ENCODE data around the gene ANO1.

Gene ANO1

GRCh38 chr11:70141486-70142220 is 63.5 kb downstream of the ANO1 start:
- no peaks in the 10 kb centered on the region for H3K79me2 ChIP-seq (ENCODE audit: control insufficient read depth, low read length)
- H3K27ac ChIP-seq (ENCODE audit: low read depth, low read length), result no peak overlapping the region
- no peaks in the 10 kb centered on the region for H3K9me2 ChIP-seq (replicated peaks; ENCODE audit: control insufficient read depth, low read length)
- H3K27me3 ChIP-seq (ENCODE audit: control insufficient read depth, low read length), result peaks cover 5% of the 10 kb centered on the region; the same call in 1 of the 2 replicates
- no peaks in the 10 kb centered on the region for H4K20me1 ChIP-seq (ENCODE audit: control insufficient read depth, insufficient read depth, low read depth, low read length)
- no peaks in the 10 kb centered on the region for H3K9me3 ChIP-seq (ENCODE audit: control insufficient read depth, insufficient read depth, low read length)
- H3K36me3 ChIP-seq (ENCODE audit: control insufficient read depth, low read length), result no peaks in the 10 kb centered on the region
- no peak overlapping the region for H3K4me2 ChIP-seq (ENCODE audit: low read length)
- TF ChIP-seq EZH2phosphoT487 (IDR thresholded peaks at IDR 0.05; ENCODE audit: borderline replicate concordance, low read length) (no peak), CTCF (IDR thresholded peaks at IDR 0.05; ENCODE audit: low read depth, low read length, poor library complexity, severe bottlenecking) (no peak)
- H3F3A ChIP-seq (ENCODE audit: control insufficient read depth, insufficient read depth), result no peaks in the 10 kb centered on the region
- H3K4me3 ChIP-seq (ENCODE audit: low read length), result no peak overlapping the region
- H3K4me1 ChIP-seq (ENCODE audit: control insufficient read depth, low read length), result no peaks in the 10 kb centered on the region

GRCh38 chr11:70142221-70142875 is 64.2 kb downstream of the ANO1 start:
- Histone ChIP-seq H3F3A (ENCODE audit: control insufficient read depth, insufficient read depth) (no peaks in the 10 kb centered on the region), H4K20me1 (ENCODE audit: control insufficient read depth, insufficient read depth, low read depth, low read length) (no peaks in the 10 kb centered on the region), H3K9me3 (ENCODE audit: control insufficient read depth, insufficient read depth, low read length) (no peaks in the 10 kb centered on the region), H3K27ac (ENCODE audit: low read depth, low read length) (no peak overlapping the region), H3K27me3 (ENCODE audit: control insufficient read depth, low read length) (peaks cover 5% of the 10 kb centered on the region; the same call in 1 of the 2 replicates), H3K36me3 (ENCODE audit: control insufficient read depth, low read length) (no peaks in the 10 kb centered on the region), H3K4me1 (ENCODE audit: control insufficient read depth, low read length) (no peaks in the 10 kb centered on the region), H3K4me3 (ENCODE audit: low read length) (no peak overlapping the region), H3K9me2 (replicated peaks; ENCODE audit: control insufficient read depth, low read length) (no peaks in the 10 kb centered on the region), H3K79me2 (ENCODE audit: control insufficient read depth, low read length) (no peaks in the 10 kb centered on the region), H3K4me2 (ENCODE audit: low read length) (no peak overlapping the region)
- TF ChIP-seq CTCF (IDR thresholded peaks at IDR 0.05; ENCODE audit: low read depth, low read length, poor library complexity, severe bottlenecking), result no peak
- no peak for TF ChIP-seq EZH2phosphoT487 (IDR thresholded peaks at IDR 0.05; ENCODE audit: borderline replicate concordance, low read length)

GRCh38 chr11:70144262-70144661 is 66.1 kb downstream of the ANO1 start:
- H3K79me2 ChIP-seq (ENCODE audit: control insufficient read depth, low read length), result no peaks in the 10 kb centered on the region

More at GRCh38 chr11:70144262-70144661, 66.1 kb downstream of the ANO1 start:
- Histone ChIP-seq H3K9me3 (ENCODE audit: control insufficient read depth, insufficient read depth, low read length) (no peaks in the 10 kb centered on the region), H3K27me3 (ENCODE audit: control insufficient read depth, low read length) (peaks cover 5% of the 10 kb centered on the region; the same call in 1 of the 2 replicates), H3F3A (ENCODE audit: control insufficient read depth, insufficient read depth) (no peaks in the 10 kb centered on the region), H4K20me1 (ENCODE audit: control insufficient read depth, insufficient read depth, low read depth, low read length) (no peaks in the 10 kb centered on the region), H3K36me3 (ENCODE audit: control insufficient read depth, low read length) (no peaks in the 10 kb centered on the region), H3K27ac (ENCODE audit: low read depth, low read length) (no peak overlapping the region), H3K4me1 (ENCODE audit: control insufficient read depth, low read length) (no peaks in the 10 kb centered on the region), H3K9me2 (replicated peaks; ENCODE audit: control insufficient read depth, low read length) (no peaks in the 10 kb centered on the region), H3K4me2 (ENCODE audit: low read length) (no peak overlapping the region), H3K4me3 (ENCODE audit: low read length) (no peak overlapping the region)
- TF ChIP-seq EZH2phosphoT487 (IDR thresholded peaks at IDR 0.05; ENCODE audit: borderline replicate concordance, low read length) (no peak), CTCF (IDR thresholded peaks at IDR 0.05; ENCODE audit: low read depth, low read length, poor library complexity, severe bottlenecking) (no peak)
